ENCODE measurements around the gene RHOJ. TPM values are rescaled to one million over a fixed set of nuclear protein-coding genes. Genes with fewer than 3 reads are reported as not detected.

The RHOJ gene
- total and polyA plus RNA-seq, 2 experiments from 2014 or later: 0.17 TPM; not detected in 1

DNA sequence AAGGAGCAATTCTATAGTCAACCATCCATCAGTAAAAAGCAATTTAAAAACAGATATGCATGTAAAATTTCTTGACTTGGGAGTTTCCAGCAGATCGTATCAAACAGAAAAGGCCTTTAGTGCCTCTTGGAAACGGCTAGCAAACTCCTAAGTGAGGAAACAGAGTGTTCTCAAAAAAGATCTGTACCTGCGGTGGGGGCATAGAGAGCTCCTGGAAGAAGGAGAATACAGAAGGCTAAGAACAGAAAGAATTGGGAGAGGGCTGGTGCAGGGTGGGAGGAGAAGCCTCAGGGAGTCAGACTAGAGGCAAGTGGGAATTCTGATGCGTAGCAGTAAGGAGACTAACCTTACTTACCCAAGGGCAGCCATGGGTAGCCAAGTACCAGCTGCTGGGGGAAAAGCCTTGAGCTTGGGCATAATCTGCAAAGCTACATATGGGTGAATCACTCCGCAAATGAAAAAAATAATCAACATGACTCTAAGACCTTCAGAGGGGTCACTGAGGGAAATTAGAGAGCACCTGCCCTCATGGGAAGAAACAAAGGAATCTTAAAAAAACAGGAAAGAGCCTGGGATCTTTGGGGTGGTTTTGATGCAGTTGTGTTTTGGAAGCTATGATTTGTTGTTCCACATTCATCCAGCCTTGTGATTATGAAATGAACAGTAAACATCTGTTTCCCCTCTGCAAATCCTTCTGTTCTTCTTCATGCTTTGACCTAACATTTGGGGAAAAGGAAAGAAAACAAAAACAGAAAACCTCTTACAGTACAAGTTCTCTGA lies 10.4 kb downstream of the RHOJ start:
- no peaks in the 10 kb centered on the region; the same call in 1 of the 3 replicates for H3K4me1 Mint-ChIP-seq
- H3K4me1 ChIP-seq (ENCODE audit: insufficient read depth): no peaks in the 10 kb centered on the region
- no peaks in the 10 kb centered on the region for H3K79me2 ChIP-seq (replicated peaks; ENCODE audit: insufficient read depth)
- no peaks in the 10 kb centered on the region for H3K36me3 ChIP-seq (ENCODE audit: insufficient read depth)
- no peak overlapping the region for H3K27ac ChIP-seq (ENCODE audit: low read depth)
- H3K9me2 ChIP-seq (ENCODE audit: insufficient read depth): peaks cover 9% of the 10 kb centered on the region
- TF ChIP-seq, protein P1, sequence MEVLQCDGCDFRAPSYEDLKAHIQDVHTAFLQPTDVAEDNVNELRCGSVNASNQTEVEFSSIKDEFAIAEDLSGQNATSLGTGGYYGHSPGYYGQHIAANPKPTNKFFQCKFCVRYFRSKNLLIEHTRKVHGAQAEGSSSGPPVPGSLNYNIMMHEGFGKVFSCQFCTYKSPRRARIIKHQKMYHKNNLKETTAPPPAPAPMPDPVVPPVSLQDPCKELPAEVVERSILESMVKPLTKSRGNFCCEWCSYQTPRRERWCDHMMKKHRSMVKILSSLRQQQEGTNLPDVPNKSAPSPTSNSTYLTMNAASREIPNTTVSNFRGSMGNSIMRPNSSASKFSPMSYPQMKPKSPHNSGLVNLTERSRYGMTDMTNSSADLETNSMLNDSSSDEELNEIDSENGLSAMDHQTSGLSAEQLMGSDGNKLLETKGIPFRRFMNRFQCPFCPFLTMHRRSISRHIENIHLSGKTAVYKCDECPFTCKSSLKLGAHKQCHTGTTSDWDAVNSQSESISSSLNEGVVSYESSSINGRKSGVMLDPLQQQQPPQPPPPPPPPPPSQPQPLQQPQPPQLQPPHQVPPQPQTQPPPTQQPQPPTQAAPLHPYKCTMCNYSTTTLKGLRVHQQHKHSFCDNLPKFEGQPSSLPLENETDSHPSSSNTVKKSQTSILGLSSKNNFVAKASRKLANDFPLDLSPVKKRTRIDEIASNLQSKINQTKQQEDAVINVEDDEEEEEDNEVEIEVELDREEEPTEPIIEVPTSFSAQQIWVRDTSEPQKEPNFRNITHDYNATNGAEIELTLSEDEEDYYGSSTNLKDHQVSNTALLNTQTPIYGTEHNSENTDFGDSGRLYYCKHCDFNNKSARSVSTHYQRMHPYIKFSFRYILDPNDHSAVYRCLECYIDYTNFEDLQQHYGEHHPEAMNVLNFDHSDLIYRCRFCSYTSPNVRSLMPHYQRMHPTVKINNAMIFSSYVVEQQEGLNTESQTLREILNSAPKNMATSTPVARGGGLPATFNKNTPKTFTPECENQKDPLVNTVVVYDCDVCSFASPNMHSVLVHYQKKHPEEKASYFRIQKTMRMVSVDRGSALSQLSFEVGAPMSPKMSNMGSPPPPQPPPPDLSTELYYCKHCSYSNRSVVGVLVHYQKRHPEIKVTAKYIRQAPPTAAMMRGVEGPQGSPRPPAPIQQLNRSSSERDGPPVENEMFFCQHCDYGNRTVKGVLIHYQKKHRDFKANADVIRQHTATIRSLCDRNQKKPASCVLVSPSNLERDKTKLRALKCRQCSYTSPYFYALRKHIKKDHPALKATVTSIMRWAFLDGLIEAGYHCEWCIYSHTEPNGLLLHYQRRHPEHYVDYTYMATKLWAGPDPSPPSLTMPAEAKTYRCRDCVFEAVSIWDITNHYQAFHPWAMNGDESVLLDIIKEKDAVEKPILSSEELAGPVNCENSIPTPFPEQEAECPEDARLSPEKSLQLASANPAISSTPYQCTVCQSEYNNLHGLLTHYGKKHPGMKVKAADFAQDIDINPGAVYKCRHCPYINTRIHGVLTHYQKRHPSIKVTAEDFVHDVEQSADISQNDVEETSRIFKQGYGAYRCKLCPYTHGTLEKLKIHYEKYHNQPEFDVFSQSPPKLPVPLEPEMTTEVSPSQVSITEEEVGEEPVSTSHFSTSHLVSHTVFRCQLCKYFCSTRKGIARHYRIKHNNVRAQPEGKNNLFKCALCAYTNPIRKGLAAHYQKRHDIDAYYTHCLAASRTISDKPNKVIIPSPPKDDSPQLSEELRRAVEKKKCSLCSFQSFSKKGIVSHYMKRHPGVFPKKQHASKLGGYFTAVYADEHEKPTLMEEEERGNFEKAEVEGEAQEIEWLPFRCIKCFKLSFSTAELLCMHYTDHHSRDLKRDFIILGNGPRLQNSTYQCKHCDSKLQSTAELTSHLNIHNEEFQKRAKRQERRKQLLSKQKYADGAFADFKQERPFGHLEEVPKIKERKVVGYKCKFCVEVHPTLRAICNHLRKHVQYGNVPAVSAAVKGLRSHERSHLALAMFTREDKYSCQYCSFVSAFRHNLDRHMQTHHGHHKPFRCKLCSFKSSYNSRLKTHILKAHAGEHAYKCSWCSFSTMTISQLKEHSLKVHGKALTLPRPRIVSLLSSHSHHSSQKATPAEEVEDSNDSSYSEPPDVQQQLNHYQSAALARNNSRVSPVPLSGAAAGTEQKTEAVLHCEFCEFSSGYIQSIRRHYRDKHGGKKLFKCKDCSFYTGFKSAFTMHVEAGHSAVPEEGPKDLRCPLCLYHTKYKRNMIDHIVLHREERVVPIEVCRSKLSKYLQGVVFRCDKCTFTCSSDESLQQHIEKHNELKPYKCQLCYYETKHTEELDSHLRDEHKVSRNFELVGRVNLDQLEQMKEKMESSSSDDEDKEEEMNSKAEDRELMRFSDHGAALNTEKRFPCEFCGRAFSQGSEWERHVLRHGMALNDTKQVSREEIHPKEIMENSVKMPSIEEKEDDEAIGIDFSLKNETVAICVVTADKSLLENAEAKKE (CRISPR knock-in tag; IDR thresholded peaks at IDR 0.05): no peak
- TF ChIP-seq, protein P2, sequence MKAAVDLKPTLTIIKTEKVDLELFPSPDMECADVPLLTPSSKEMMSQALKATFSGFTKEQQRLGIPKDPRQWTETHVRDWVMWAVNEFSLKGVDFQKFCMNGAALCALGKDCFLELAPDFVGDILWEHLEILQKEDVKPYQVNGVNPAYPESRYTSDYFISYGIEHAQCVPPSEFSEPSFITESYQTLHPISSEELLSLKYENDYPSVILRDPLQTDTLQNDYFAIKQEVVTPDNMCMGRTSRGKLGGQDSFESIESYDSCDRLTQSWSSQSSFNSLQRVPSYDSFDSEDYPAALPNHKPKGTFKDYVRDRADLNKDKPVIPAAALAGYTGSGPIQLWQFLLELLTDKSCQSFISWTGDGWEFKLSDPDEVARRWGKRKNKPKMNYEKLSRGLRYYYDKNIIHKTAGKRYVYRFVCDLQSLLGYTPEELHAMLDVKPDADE (IDR thresholded peaks at IDR 0.05): no peak
- TF ChIP-seq EZH2phosphoT487 (IDR thresholded peaks at IDR 0.05; ENCODE audit: unreplicated experiment) (no peak), ZNF331 (CRISPR knock-in tag; IDR thresholded peaks at IDR 0.05; ENCODE audit: low read depth) (no peak), POLR2AphosphoS5 (IDR thresholded peaks at IDR 0.05; ENCODE audit: low read depth) (no peak), NANOG (IDR thresholded peaks at IDR 0.05; ENCODE audit: borderline replicate concordance) (no peak), ZNF114 (CRISPR knock-in tag; IDR thresholded peaks at IDR 0.05) (no peak), JUNB (IDR thresholded peaks at IDR 0.05; ENCODE audit: unreplicated experiment) (no peak), STAT1 (IDR thresholded peaks at IDR 0.05; ENCODE audit: unreplicated experiment) (no peak), CREB1 (CRISPR knock-in tag; IDR thresholded peaks at IDR 0.05; ENCODE audit: low read depth) (no peak)
- TF ChIP-seq, protein P3, sequence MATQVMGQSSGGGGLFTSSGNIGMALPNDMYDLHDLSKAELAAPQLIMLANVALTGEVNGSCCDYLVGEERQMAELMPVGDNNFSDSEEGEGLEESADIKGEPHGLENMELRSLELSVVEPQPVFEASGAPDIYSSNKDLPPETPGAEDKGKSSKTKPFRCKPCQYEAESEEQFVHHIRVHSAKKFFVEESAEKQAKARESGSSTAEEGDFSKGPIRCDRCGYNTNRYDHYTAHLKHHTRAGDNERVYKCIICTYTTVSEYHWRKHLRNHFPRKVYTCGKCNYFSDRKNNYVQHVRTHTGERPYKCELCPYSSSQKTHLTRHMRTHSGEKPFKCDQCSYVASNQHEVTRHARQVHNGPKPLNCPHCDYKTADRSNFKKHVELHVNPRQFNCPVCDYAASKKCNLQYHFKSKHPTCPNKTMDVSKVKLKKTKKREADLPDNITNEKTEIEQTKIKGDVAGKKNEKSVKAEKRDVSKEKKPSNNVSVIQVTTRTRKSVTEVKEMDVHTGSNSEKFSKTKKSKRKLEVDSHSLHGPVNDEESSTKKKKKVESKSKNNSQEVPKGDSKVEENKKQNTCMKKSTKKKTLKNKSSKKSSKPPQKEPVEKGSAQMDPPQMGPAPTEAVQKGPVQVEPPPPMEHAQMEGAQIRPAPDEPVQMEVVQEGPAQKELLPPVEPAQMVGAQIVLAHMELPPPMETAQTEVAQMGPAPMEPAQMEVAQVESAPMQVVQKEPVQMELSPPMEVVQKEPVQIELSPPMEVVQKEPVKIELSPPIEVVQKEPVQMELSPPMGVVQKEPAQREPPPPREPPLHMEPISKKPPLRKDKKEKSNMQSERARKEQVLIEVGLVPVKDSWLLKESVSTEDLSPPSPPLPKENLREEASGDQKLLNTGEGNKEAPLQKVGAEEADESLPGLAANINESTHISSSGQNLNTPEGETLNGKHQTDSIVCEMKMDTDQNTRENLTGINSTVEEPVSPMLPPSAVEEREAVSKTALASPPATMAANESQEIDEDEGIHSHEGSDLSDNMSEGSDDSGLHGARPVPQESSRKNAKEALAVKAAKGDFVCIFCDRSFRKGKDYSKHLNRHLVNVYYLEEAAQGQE (IDR thresholded peaks at IDR 0.05; ENCODE audit: unreplicated experiment): no peak
- TF ChIP-seq, protein P4, sequence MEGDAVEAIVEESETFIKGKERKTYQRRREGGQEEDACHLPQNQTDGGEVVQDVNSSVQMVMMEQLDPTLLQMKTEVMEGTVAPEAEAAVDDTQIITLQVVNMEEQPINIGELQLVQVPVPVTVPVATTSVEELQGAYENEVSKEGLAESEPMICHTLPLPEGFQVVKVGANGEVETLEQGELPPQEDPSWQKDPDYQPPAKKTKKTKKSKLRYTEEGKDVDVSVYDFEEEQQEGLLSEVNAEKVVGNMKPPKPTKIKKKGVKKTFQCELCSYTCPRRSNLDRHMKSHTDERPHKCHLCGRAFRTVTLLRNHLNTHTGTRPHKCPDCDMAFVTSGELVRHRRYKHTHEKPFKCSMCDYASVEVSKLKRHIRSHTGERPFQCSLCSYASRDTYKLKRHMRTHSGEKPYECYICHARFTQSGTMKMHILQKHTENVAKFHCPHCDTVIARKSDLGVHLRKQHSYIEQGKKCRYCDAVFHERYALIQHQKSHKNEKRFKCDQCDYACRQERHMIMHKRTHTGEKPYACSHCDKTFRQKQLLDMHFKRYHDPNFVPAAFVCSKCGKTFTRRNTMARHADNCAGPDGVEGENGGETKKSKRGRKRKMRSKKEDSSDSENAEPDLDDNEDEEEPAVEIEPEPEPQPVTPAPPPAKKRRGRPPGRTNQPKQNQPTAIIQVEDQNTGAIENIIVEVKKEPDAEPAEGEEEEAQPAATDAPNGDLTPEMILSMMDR (conservative IDR thresholded peaks at IDR 0.05; ENCODE audit: low read depth in 2 of 2): no peak
- peak overlapping the region; percentile 74; the same call in 1 of the 2 replicates for H2AFZ ChIP-seq
- no peak overlapping the region for H3K27ac Mint-ChIP-seq
- H3F3A ChIP-seq (replicated peaks; ENCODE audit: low read depth): no peaks in the 10 kb centered on the region
- ATAC-seq: no peak
- no peak overlapping the region for H3K4me3 ChIP-seq
- H4K20me1 ChIP-seq (replicated peaks; ENCODE audit: insufficient read depth): no peaks in the 10 kb centered on the region
- H3K4me3 Mint-ChIP-seq: no peak overlapping the region
- no peaks in the 10 kb centered on the region for H3K36me3 Mint-ChIP-seq (ENCODE audit: low read depth)
- H3K27me3 Mint-ChIP-seq (ENCODE audit: insufficient read depth, low read depth, poor library complexity): no peaks in the 10 kb centered on the region
- no peaks in the 10 kb centered on the region for H3K9me3 Mint-ChIP-seq
- DNase-seq (ENCODE audit: low spot score): no peak
- H3K4me2 ChIP-seq: no peak overlapping the region
- H3K27me3 ChIP-seq (ENCODE audit: insufficient read depth): no peaks in the 10 kb centered on the region
